OCI-LY7 (cell line): ENCODE results near the gene TM4SF4. TPM values are rescaled to one million over a fixed set of nuclear protein-coding genes. Genes with fewer than 3 reads are reported as not detected.

ENCODE experiments used
- BruUV-seq: library from RNA; stranded (reverse); fragments of 400-500 nt; replicated peaks from 2 replicates; lab custom pipeline; 2021; lab: Mats Ljungman, UMichigan
- CTCF ChIA-PET: fragments of 300-600 bp; sonication (Branson Sonifier 250); formaldehyde crosslinking; loops from one replicate; lab custom pipeline; 2022; ENCODE audit warnings: antibody characterized with exemption; ENCODE audit not compliant: unreplicated experiment; lab: Charles Lee
- POLR2A ChIA-PET: fragments of 300-600 bp; sonication (Branson Sonifier 250); formaldehyde crosslinking; loops from one replicate; lab custom pipeline; 2022; ENCODE audit warnings: antibody characterized with exemption; lab: Charles Lee
- DNase-seq: peaks from one replicate; pipeline ENCODE4 v3.0.0-alpha.2; 2015; ENCODE audit warnings: low spot score
- H2AFZ ChIP-seq: fragments of 200-600 bp; sonication (generic), shearing (Covaris generic); 2 replicates; pipeline ENCODE4 v1.6.1; 2014; ENCODE audit warnings: mild to moderate bottlenecking, antibody characterized with exemption, low read length, moderate library complexity
- H3K27ac ChIP-seq: fragments of 200-600 bp; sonication (generic); 2 replicates; pipeline ENCODE4 v1.5.1; 2014; ENCODE audit warnings: mixed run types, low read depth, mild to moderate bottlenecking, moderate library complexity, low read length, inconsistent platforms; ENCODE audit not compliant: poor library complexity, severe bottlenecking
- H3K36me3 ChIP-seq: fragments of 200-600 bp; sonication (generic); 2 replicates; pipeline ENCODE4 v1.6.1; 2014; ENCODE audit warnings: mild to moderate bottlenecking, antibody characterized with exemption, low read length, moderate library complexity, mixed read lengths; ENCODE audit not compliant: insufficient read depth
- H3K4me1 ChIP-seq: fragments of 200-600 bp; sonication (generic); 2 replicates; pipeline ENCODE4 v1.5.1; 2014; ENCODE audit warnings: mild to moderate bottlenecking, low read length; ENCODE audit not compliant: insufficient read depth, poor library complexity, severe bottlenecking
- H3K4me2 ChIP-seq: fragments of 200-600 bp; sonication (generic); 2 replicates; pipeline ENCODE4 v1.6.1; 2014; ENCODE audit warnings: mild to moderate bottlenecking, low read length
- H3K4me3 ChIP-seq: fragments of 200-600 bp; sonication (generic); 2 replicates; pipeline ENCODE4 v1.5.1; 2014; ENCODE audit warnings: mild to moderate bottlenecking, low read depth, low read length; ENCODE audit not compliant: poor library complexity, severe bottlenecking
- H3K79me2 ChIP-seq: fragments of 200-600 bp; sonication (generic); 2 replicates; pipeline ENCODE4 v1.6.1; 2016; ENCODE audit warnings: low read depth, mild to moderate bottlenecking, low read length, moderate library complexity, mixed read lengths; ENCODE audit not compliant: insufficient read depth
- H3K9me2 ChIP-seq: fragments of 200-600 bp; sonication (generic); 2 replicates; pipeline ENCODE4 v1.6.1; 2016; ENCODE audit warnings: mild to moderate bottlenecking, low read length, mixed read lengths; ENCODE audit not compliant: insufficient read depth
- H3K9me3 ChIP-seq: fragments of 200-600 bp; sonication (generic); 2 replicates; pipeline ENCODE4 v1.6.1; 2014; ENCODE audit warnings: mild to moderate bottlenecking, mixed run types, low read length, mixed read lengths
- H4K20me1 ChIP-seq: fragments of 200-600 bp; sonication (generic); 2 replicates; pipeline ENCODE4 v1.6.1; 2014; ENCODE audit warnings: mild to moderate bottlenecking, antibody characterized with exemption, low read length, moderate library complexity, mixed read lengths; ENCODE audit not compliant: insufficient read depth
- CTCF ChIP-seq: fragments of 200-600 bp; sonication (generic); conservative IDR thresholded peaks from 2 replicates; pipeline ENCODE4 v1.5.1; 2014; ENCODE audit warnings: mild to moderate bottlenecking, antibody characterized with exemption, low read length, moderate library complexity, mixed read lengths
- EZH2phosphoT487 ChIP-seq: fragments of 200-600 bp; sonication (generic); IDR thresholded peaks from 2 replicates; pipeline ENCODE4 v1.6.1; 2018; ENCODE audit warnings: low read depth, borderline replicate concordance, mild to moderate bottlenecking, mixed run types, antibody characterized with exemption, low read length, moderate library complexity, mixed read lengths
- intact Hi-C: fragments of 100-400 bp; cut with micrococcal nuclease; formaldehyde crosslinking; loops from one replicate; pipeline ENCODE4 v1.10.0; 2022; ENCODE audit not compliant: unreplicated experiment
- total RNA-seq, 2 experiments: library from RNA; depleted of rRNA in 1 of 2; stranded (reverse); fragments of >200 nt in 1 of 2; shearing (Covaris generic) in 1 of 2; gene quantifications; 2 replicates each; pipeline ENCODE4 v1.2.3, GENCODE V29; 2014 to 2022

The TM4SF4 gene
- total RNA-seq, 2 experiments from 2014 or later = not detected

GRCh38 chr3:149454746-149455145, 19.8 kb upstream of the TM4SF4 start:
- Histone ChIP-seq H3K4me2 (no peak overlapping the region), H3K9me2 (no peaks in the 10 kb centered on the region), H2AFZ (no peak overlapping the region), H3K27ac (no peak overlapping the region), H3K79me2 (no peaks in the 10 kb centered on the region), H4K20me1 (no peaks in the 10 kb centered on the region), H3K36me3 (no peaks in the 10 kb centered on the region), H3K4me3 (no peak overlapping the region), H3K4me1 (no peaks in the 10 kb centered on the region), H3K9me3 (0 out of 2 replicates have a peak, but pooled peaks cover 5% of the 10 kb centered on the region)
- TF ChIP-seq EZH2phosphoT487 (no peak), CTCF (no peak)
- CTCF ChIA-PET = no interaction called here
- POLR2A ChIA-PET = interaction anchor here (0.6 to 1.8 kb wide), 2 partner anchors 19 to 859 kb away, joined by 3 read pairs; no protein-coding TSS in a partner anchor
- BruUV-seq = no TSS peak
- intact Hi-C loops = no loop called here
- DNase-seq = no peak

- H3K27ac ChIP-seq = no peak overlapping the region
- no peak overlapping the region for H3K4me3 ChIP-seq
- no peaks in the 10 kb centered on the region for H3K79me2 ChIP-seq
- intact Hi-C loops = no loop called here
- BruUV-seq = no TSS peak
- DNase-seq = no peak
- ChIA-PET CTCF (no interaction called here), POLR2A (interaction anchor here (0.6 to 1.8 kb wide), 2 partner anchors 18 to 25 kb away, joined by 3 to 5 read pairs; no protein-coding TSS in a partner anchor)
- H3K9me3 ChIP-seq = 0 out of 2 replicates have a peak, but pooled peaks cover 5% of the 10 kb centered on the region
- TF ChIP-seq CTCF (no peak), EZH2phosphoT487 (no peak)
- no peaks in the 10 kb centered on the region for H3K36me3 ChIP-seq
- H4K20me1 ChIP-seq = no peaks in the 10 kb centered on the region
- H2AFZ ChIP-seq = no peak overlapping the region
- H3K4me2 ChIP-seq = no peak overlapping the region
- no peaks in the 10 kb centered on the region for H3K9me2 ChIP-seq
- no peaks in the 10 kb centered on the region for H3K4me1 ChIP-seq
Measured at GRCh38 chr3:149455366-149455765, 19.1 kb upstream of the TM4SF4 start.

- BruUV-seq = no TSS peak
- Histone ChIP-seq H3K9me3 (0 out of 2 replicates have a peak, but pooled peaks cover 5% of the 10 kb centered on the region), H3K4me2 (no peak overlapping the region), H3K27ac (no peak overlapping the region), H3K4me3 (no peak overlapping the region), H2AFZ (no peak overlapping the region), H4K20me1 (no peaks in the 10 kb centered on the region), H3K4me1 (no peaks in the 10 kb centered on the region), H3K79me2 (no peaks in the 10 kb centered on the region), H3K36me3 (no peaks in the 10 kb centered on the region), H3K9me2 (no peaks in the 10 kb centered on the region)
- ChIA-PET POLR2A (interaction anchor here (0.7 kb wide), 1 partner anchor 284 kb away, joined by 3 read pairs; no protein-coding TSS in a partner anchor), CTCF (no interaction called here)
- intact Hi-C loops = no loop called here
- TF ChIP-seq CTCF (no peak), EZH2phosphoT487 (no peak)
- no peak for DNase-seq
Measured at GRCh38 chr3:149455989-149456388, 18.5 kb upstream of the TM4SF4 start.
